ENCODE results near the gene TYMP. TPM values are rescaled to one million over a fixed set of nuclear protein-coding genes. Genes with fewer than 3 reads are reported as not detected.

The TYMP gene
- total RNA-seq, 2 donors from 2014 or later, result 1.2 to 2.1 TPM

GRCh38 chr22:50532824-50533796 lies 3.3 kb upstream of the TYMP start:
- Mint-ChIP-seq H3K27ac (no peak overlapping the region), H3K4me1 (peaks cover 5% of the 10 kb centered on the region), H3K9me3 (no peaks in the 10 kb centered on the region), H3K27me3 (ENCODE audit: insufficient read depth) (peaks cover 54% of the 10 kb centered on the region), H3K4me3 (peak overlapping the region; percentile 56), H3K36me3 (ENCODE audit: low read depth) (no peaks in the 10 kb centered on the region)
- H3K36me3 ChIP-seq (ENCODE audit: control insufficient read depth, insufficient read depth, low read length), result no peaks in the 10 kb centered on the region
- WGBS, 2 experiments (ENCODE audit: insufficient coverage in 1 of 2, insufficient read length in 1 of 2), result 90 to 97% methylated on average over 11 to 18 of the region's 19 CpGs
- DNase-seq, result no peak
- H3K27ac ChIP-seq (ENCODE audit: low read depth, low read length), result no peak overlapping the region
- H3K4me3 ChIP-seq (ENCODE audit: low read length), result no peak overlapping the region
- no peaks in the 10 kb centered on the region for H3K9me3 ChIP-seq (ENCODE audit: control insufficient read depth, low read length)
- TF ChIP-seq CTCF (conservative IDR thresholded peaks at IDR 0.05), result no peak
- H3K4me1 ChIP-seq (ENCODE audit: control insufficient read depth, insufficient read depth, low read length), result no peaks in the 10 kb centered on the region
- H3K27me3 ChIP-seq (ENCODE audit: control insufficient read depth, insufficient read depth, low read length, poor library complexity, severe bottlenecking), result peaks cover 63% of the 10 kb centered on the region
- no peak overlapping the region for H3K9ac ChIP-seq (ENCODE audit: extremely low read depth, low read length, poor library complexity, severe bottlenecking)

GRCh38 chr22:50531962-50532674 lies 2.3 kb upstream of the TYMP start:
- peak overlapping the region; percentile 56 for H3K4me3 Mint-ChIP-seq
- H3K4me1 Mint-ChIP-seq, result peaks cover 6% of the 10 kb centered on the region
- H3K9me3 Mint-ChIP-seq, result no peaks in the 10 kb centered on the region
- H3K4me1 ChIP-seq (ENCODE audit: control insufficient read depth, insufficient read depth, low read length), result no peaks in the 10 kb centered on the region
- TF ChIP-seq CTCF (conservative IDR thresholded peaks at IDR 0.05), result no peak
- 1 to 8% methylated on average over 25 to 53 of the region's 56 CpGs for WGBS, 2 experiments (ENCODE audit: insufficient coverage in 1 of 2, insufficient read length in 1 of 2)
- no peaks in the 10 kb centered on the region for H3K9me3 ChIP-seq (ENCODE audit: control insufficient read depth, low read length)
- H3K36me3 ChIP-seq (ENCODE audit: control insufficient read depth, insufficient read depth, low read length), result no peaks in the 10 kb centered on the region
- DNase-seq, result peak; percentile 78
- no peak overlapping the region for H3K27ac ChIP-seq (ENCODE audit: low read depth, low read length)
- H3K4me3 ChIP-seq (ENCODE audit: low read length), result peak overlapping the region; percentile 75
- peaks cover 62% of the 10 kb centered on the region for H3K27me3 Mint-ChIP-seq (ENCODE audit: insufficient read depth)
- no peak overlapping the region for H3K9ac ChIP-seq (ENCODE audit: extremely low read depth, low read length, poor library complexity, severe bottlenecking)
- peaks cover 57% of the 10 kb centered on the region for H3K27me3 ChIP-seq (ENCODE audit: control insufficient read depth, insufficient read depth, low read length, poor library complexity, severe bottlenecking)
- H3K27ac Mint-ChIP-seq, result no peak overlapping the region
- H3K36me3 Mint-ChIP-seq (ENCODE audit: low read depth), result no peaks in the 10 kb centered on the region

GRCh38 chr22:50531546-50531961 lies 1.7 kb upstream of the TYMP start:
- H3K4me1 ChIP-seq (ENCODE audit: control insufficient read depth, insufficient read depth, low read length), result no peaks in the 10 kb centered on the region
- no peaks in the 10 kb centered on the region for H3K9me3 ChIP-seq (ENCODE audit: control insufficient read depth, low read length)
- no peak overlapping the region for H3K27ac ChIP-seq (ENCODE audit: low read depth, low read length)
- Mint-ChIP-seq H3K27me3 (ENCODE audit: insufficient read depth) (peaks cover 65% of the 10 kb centered on the region), H3K4me1 (peaks cover 8% of the 10 kb centered on the region), H3K9me3 (no peaks in the 10 kb centered on the region), H3K27ac (no peak overlapping the region), H3K36me3 (ENCODE audit: low read depth) (no peaks in the 10 kb centered on the region), H3K4me3 (peak overlapping the region; percentile 56)
- no peak for TF ChIP-seq CTCF (conservative IDR thresholded peaks at IDR 0.05)
- H3K36me3 ChIP-seq (ENCODE audit: control insufficient read depth, insufficient read depth, low read length), result no peaks in the 10 kb centered on the region
- H3K9ac ChIP-seq (ENCODE audit: extremely low read depth, low read length, poor library complexity, severe bottlenecking), result peak overlapping the region; percentile 41
- WGBS, 2 experiments (ENCODE audit: insufficient coverage in 1 of 2, insufficient read length in 1 of 2), result 6% methylated on average over 13 to 44 of the region's 44 CpGs
- DNase-seq, result peak; percentile 75
- H3K4me3 ChIP-seq (ENCODE audit: low read length), result peak overlapping the region; percentile 75
- peaks cover 57% of the 10 kb centered on the region for H3K27me3 ChIP-seq (ENCODE audit: control insufficient read depth, insufficient read depth, low read length, poor library complexity, severe bottlenecking)

Measured in endodermal cell (in vitro differentiated cells).